Panc1 (cell line): ENCODE data around the gene SREK1IP1. TPM values are rescaled to one million over a fixed set of nuclear protein-coding genes. Genes with fewer than 3 reads are reported as not detected.

Source experiments
- ATAC-seq: fragments of 200-7000 bp; cut with Tn5 transposase; 2 replicates; pipeline ENCODE4 v1.9.1; 2020; ENCODE audit warnings: mild to moderate bottlenecking, moderate library complexity
- BruUV-seq: library from RNA; stranded (reverse); fragments of 400-500 nt; replicated peaks from 2 replicates; lab custom pipeline; 2021; lab: Mats Ljungman, UMichigan
- CTCF ChIA-PET: fragments of 300-600 bp; sonication (Branson Sonifier 250); formaldehyde crosslinking; loops from one replicate; lab custom pipeline; 2022; ENCODE audit warnings: antibody characterized with exemption; lab: Charles Lee
- POLR2A ChIA-PET: fragments of 300-600 bp; sonication (Branson Sonifier 250); formaldehyde crosslinking; loops from one replicate; lab custom pipeline; 2022; ENCODE audit warnings: antibody characterized with exemption; lab: Charles Lee
- DNase-seq: peaks from one replicate; pipeline ENCODE4 v3.0.0-alpha.2; 2010; ENCODE audit warnings: low read depth, low spot score
- H3K27ac ChIP-seq: 2 replicates; pipeline ENCODE4 v1.5.1; 2011; ENCODE audit warnings: mild to moderate bottlenecking, low read length, inconsistent platforms
- H3K27me3 ChIP-seq: fragments of 200-500 bp; sonication (Bioruptor generic); 2 replicates; pipeline ENCODE4 v1.6.0; 2014; ENCODE audit warnings: low read length, inconsistent platforms; ENCODE audit not compliant: control insufficient read depth, insufficient read depth
- H3K36me3 ChIP-seq: fragments of 200-500 bp; sonication (Bioruptor generic); 2 replicates; pipeline ENCODE4 v1.5.1; 2014; ENCODE audit warnings: inconsistent platforms, mild to moderate bottlenecking, low read length, moderate library complexity; ENCODE audit not compliant: control insufficient read depth, insufficient read depth
- H3K4me1 ChIP-seq: 2 replicates; pipeline ENCODE4 v1.5.1; 2011; ENCODE audit warnings: inconsistent platforms, mild to moderate bottlenecking, low read length, moderate library complexity; ENCODE audit not compliant: control insufficient read depth, insufficient read depth
- H3K4me3 ChIP-seq, 2 experiments: 2 replicates each; pipeline ENCODE4 v1.5.1; 2011 to 2012; ENCODE audit warnings: low read depth in 2 of 2, low read length in 2 of 2, mild to moderate bottlenecking in 2 of 2, inconsistent platforms in 1 of 2, moderate library complexity in 1 of 2
- H3K9me3 ChIP-seq: fragments of 200-500 bp; sonication (Bioruptor generic); 2 replicates; pipeline ENCODE4 v1.5.1; 2014; ENCODE audit warnings: low read depth, mild to moderate bottlenecking, inconsistent platforms, low read length, moderate library complexity; ENCODE audit not compliant: control insufficient read depth, insufficient read depth
- POLR2AphosphoS5 ChIP-seq: IDR thresholded peaks from 2 replicates; pipeline ENCODE4 v1.6.1; 2012; ENCODE audit warnings: mild to moderate bottlenecking, low read depth, low read length, moderate library complexity
- SIN3A ChIP-seq: IDR thresholded peaks from 2 replicates; pipeline ENCODE4 v1.6.1; 2012; ENCODE audit warnings: low read depth, mild to moderate bottlenecking, low read length, moderate library complexity, borderline replicate concordance; ENCODE audit not compliant: insufficient read depth
- TCF7L2 ChIP-seq: IDR thresholded peaks from 2 replicates; pipeline ENCODE4 v1.6.1; 2011; ENCODE audit warnings: mild to moderate bottlenecking, low read depth, low read length, inconsistent platforms
- in situ Hi-C: cut with HindIII; loops from 2 replicates; pipeline ENCODE4 v1.10.0; 2016; ENCODE audit warnings: low sequenced_read_pairs, low pct_unique_long_range_greater_than_20kb
- intact Hi-C: fragments of 100-400 bp; cut with micrococcal nuclease; formaldehyde crosslinking; loops from one replicate; pipeline ENCODE4 v1.10.0; 2022; ENCODE audit not compliant: unreplicated experiment
- total RNA-seq: library from RNA; stranded (reverse); gene quantifications from one replicate; pipeline ENCODE4 v1.2.1, GENCODE V29; 2021; ENCODE audit not compliant: unreplicated experiment
- TF ChIP-seq, protein P1 (sequence below), 2 experiments: IDR thresholded peaks; 2 replicates each; pipeline ENCODE4 v1.6.1; 2011 to 2012; ENCODE audit warnings: low read depth in 2 of 2, control low read depth in 1 of 2, low read length in 1 of 2, mild to moderate bottlenecking in 1 of 2, moderate library complexity in 1 of 2; ENCODE audit not compliant: insufficient read depth in 1 of 2
- TF ChIP-seq, protein P2 (sequence below): fragments of 450-650 bp; IDR thresholded peaks from 2 replicates; pipeline ENCODE4 v1.5.1; 2017; ENCODE audit warnings: mild to moderate bottlenecking

Gene SREK1IP1
- total RNA-seq, 1 experiment from 2014 or later: 13.3 TPM

DNA sequence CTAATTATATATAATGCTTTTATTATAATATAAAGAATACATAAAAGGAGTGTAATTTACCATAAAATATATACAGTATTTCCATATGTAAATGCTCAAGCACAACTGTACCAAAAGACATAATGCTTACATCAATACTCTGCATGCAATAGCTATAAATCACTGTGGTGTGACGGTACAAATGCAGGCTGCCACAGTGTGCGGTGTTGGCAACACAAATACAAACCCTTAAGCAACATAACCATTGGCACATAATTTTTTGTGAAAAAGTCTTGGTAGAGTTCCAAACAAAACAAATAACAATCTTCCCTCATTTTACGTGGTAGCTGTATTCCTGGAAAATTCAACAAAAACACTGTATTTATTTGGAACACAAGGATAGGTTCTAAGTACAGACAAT, 80.1 kb downstream of the SREK1IP1 start:
- no peak for DNase-seq

DNA sequence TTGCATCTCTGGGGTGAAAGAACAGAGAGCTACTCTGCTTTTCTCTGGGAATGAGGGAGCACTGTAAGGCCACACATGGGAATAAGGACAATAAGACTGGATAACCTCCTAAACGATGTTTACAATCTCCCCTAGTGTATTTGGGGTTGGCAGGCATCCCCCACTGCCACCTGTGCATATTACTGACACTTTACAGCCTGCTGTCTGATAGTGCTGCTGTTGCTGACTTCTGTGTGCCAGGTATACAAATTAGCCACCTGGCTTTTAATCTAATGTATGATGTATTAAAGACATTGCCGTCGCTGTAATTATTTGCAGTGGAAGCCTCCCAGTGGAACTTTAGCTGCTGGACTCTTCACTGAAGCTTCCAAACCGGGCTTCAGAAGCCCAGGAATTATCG, 82.6 kb downstream of the SREK1IP1 start:
- Histone ChIP-seq H3K9me3 (no peaks in the 10 kb centered on the region), H3K4me1 (no peaks in the 10 kb centered on the region), H3K27ac (no peak overlapping the region), H3K36me3 (no peaks in the 10 kb centered on the region), H3K27me3 (peaks cover 18% of the 10 kb centered on the region), H3K4me3 (no peak overlapping the region)
- in situ Hi-C loops (no loop called here), intact Hi-C loops (no loop called here)
- POLR2A ChIA-PET: no interaction called here
- CTCF ChIA-PET: no interaction called here
- DNase-seq (no peak), ATAC-seq (no peak)
- BruUV-seq: no TSS peak
- TF ChIP-seq POLR2AphosphoS5: no peak
- TF ChIP-seq, protein P1, sequence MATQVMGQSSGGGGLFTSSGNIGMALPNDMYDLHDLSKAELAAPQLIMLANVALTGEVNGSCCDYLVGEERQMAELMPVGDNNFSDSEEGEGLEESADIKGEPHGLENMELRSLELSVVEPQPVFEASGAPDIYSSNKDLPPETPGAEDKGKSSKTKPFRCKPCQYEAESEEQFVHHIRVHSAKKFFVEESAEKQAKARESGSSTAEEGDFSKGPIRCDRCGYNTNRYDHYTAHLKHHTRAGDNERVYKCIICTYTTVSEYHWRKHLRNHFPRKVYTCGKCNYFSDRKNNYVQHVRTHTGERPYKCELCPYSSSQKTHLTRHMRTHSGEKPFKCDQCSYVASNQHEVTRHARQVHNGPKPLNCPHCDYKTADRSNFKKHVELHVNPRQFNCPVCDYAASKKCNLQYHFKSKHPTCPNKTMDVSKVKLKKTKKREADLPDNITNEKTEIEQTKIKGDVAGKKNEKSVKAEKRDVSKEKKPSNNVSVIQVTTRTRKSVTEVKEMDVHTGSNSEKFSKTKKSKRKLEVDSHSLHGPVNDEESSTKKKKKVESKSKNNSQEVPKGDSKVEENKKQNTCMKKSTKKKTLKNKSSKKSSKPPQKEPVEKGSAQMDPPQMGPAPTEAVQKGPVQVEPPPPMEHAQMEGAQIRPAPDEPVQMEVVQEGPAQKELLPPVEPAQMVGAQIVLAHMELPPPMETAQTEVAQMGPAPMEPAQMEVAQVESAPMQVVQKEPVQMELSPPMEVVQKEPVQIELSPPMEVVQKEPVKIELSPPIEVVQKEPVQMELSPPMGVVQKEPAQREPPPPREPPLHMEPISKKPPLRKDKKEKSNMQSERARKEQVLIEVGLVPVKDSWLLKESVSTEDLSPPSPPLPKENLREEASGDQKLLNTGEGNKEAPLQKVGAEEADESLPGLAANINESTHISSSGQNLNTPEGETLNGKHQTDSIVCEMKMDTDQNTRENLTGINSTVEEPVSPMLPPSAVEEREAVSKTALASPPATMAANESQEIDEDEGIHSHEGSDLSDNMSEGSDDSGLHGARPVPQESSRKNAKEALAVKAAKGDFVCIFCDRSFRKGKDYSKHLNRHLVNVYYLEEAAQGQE (IDR thresholded peaks at IDR 0.05; ENCODE audit: insufficient read depth in 1 of 2, low read depth in 2 of 2, low read length in 1 of 2): no peak
- no peak for TF ChIP-seq SIN3A
- TF ChIP-seq, protein P2, sequence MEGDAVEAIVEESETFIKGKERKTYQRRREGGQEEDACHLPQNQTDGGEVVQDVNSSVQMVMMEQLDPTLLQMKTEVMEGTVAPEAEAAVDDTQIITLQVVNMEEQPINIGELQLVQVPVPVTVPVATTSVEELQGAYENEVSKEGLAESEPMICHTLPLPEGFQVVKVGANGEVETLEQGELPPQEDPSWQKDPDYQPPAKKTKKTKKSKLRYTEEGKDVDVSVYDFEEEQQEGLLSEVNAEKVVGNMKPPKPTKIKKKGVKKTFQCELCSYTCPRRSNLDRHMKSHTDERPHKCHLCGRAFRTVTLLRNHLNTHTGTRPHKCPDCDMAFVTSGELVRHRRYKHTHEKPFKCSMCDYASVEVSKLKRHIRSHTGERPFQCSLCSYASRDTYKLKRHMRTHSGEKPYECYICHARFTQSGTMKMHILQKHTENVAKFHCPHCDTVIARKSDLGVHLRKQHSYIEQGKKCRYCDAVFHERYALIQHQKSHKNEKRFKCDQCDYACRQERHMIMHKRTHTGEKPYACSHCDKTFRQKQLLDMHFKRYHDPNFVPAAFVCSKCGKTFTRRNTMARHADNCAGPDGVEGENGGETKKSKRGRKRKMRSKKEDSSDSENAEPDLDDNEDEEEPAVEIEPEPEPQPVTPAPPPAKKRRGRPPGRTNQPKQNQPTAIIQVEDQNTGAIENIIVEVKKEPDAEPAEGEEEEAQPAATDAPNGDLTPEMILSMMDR: no peak
- TF ChIP-seq TCF7L2: no peak

More for the DNA sequence above, 80.1 kb downstream of the SREK1IP1 start:
- ChIA-PET CTCF (interaction anchor here (0.7 kb wide), 1 partner anchor 10 kb away, joined by 3 read pairs; no protein-coding TSS in a partner anchor), POLR2A (no interaction called here)
- H3K4me1 ChIP-seq: no peaks in the 10 kb centered on the region
- H3K9me3 ChIP-seq: no peaks in the 10 kb centered on the region
- TF ChIP-seq TCF7L2: no peak
- no peak for TF ChIP-seq SIN3A
- TF ChIP-seq, protein P1 (IDR thresholded peaks at IDR 0.05; ENCODE audit: insufficient read depth in 1 of 2, low read depth in 2 of 2, low read length in 1 of 2): no peak
- TF ChIP-seq POLR2AphosphoS5: no peak
- TF ChIP-seq, protein P2: no peak
- no peak overlapping the region for H3K4me3 ChIP-seq
- no peaks in the 10 kb centered on the region for H3K36me3 ChIP-seq
- ATAC-seq: no peak
- peaks cover 36% of the 10 kb centered on the region for H3K27me3 ChIP-seq
- BruUV-seq: no TSS peak
- in situ Hi-C loops: no loop called here
- no peak overlapping the region for H3K27ac ChIP-seq
- intact Hi-C loops: no loop called here
